PFSK-1 (cell line): Measurements from ENCODE around the gene RMDN2.

Source experiments
- FOXP2 ChIP-seq: optimal IDR thresholded peaks from 2 replicates; pipeline ENCODE3; 2011; ENCODE audit warnings: borderline replicate concordance, control low read depth, inconsistent platforms; ENCODE audit not compliant: insufficient read depth; ENCODE audit errors: extremely low read length, extremely low read depth
- POLR2AphosphoS5 ChIP-seq: IDR thresholded peaks from 2 replicates; pipeline ENCODE4 v1.6.1; 2012; ENCODE audit warnings: low read depth, mild to moderate bottlenecking, control low read depth, low read length, moderate library complexity
- SIN3A ChIP-seq: IDR thresholded peaks from 2 replicates; pipeline ENCODE4 v1.6.1; 2012; ENCODE audit warnings: mild to moderate bottlenecking, low read length, moderate library complexity, borderline replicate concordance; ENCODE audit not compliant: insufficient read depth
- TAF1 ChIP-seq: IDR thresholded peaks from 2 replicates; pipeline ENCODE4 v1.6.1; 2012; ENCODE audit warnings: low read length, control low read depth, borderline replicate concordance; ENCODE audit not compliant: insufficient read depth
- TF ChIP-seq, protein P1 (sequence below), 2 experiments: IDR thresholded peaks; 2 replicates each; pipeline versions ENCODE4 v1.6.1 to v1.8.0; 2011 to 2012; ENCODE audit warnings: low read depth in 2 of 2, low read length in 2 of 2, control low read depth in 1 of 2, inconsistent platforms in 1 of 2, mild to moderate bottlenecking in 1 of 2, moderate library complexity in 1 of 2; ENCODE audit not compliant: insufficient read depth in 1 of 2

The RMDN2 gene

GRCh38 chr2:38016219-38016618, 91.1 kb downstream of the RMDN2 start:
- TF ChIP-seq, protein P1, sequence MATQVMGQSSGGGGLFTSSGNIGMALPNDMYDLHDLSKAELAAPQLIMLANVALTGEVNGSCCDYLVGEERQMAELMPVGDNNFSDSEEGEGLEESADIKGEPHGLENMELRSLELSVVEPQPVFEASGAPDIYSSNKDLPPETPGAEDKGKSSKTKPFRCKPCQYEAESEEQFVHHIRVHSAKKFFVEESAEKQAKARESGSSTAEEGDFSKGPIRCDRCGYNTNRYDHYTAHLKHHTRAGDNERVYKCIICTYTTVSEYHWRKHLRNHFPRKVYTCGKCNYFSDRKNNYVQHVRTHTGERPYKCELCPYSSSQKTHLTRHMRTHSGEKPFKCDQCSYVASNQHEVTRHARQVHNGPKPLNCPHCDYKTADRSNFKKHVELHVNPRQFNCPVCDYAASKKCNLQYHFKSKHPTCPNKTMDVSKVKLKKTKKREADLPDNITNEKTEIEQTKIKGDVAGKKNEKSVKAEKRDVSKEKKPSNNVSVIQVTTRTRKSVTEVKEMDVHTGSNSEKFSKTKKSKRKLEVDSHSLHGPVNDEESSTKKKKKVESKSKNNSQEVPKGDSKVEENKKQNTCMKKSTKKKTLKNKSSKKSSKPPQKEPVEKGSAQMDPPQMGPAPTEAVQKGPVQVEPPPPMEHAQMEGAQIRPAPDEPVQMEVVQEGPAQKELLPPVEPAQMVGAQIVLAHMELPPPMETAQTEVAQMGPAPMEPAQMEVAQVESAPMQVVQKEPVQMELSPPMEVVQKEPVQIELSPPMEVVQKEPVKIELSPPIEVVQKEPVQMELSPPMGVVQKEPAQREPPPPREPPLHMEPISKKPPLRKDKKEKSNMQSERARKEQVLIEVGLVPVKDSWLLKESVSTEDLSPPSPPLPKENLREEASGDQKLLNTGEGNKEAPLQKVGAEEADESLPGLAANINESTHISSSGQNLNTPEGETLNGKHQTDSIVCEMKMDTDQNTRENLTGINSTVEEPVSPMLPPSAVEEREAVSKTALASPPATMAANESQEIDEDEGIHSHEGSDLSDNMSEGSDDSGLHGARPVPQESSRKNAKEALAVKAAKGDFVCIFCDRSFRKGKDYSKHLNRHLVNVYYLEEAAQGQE (IDR thresholded peaks at IDR 0.05; ENCODE audit: insufficient read depth in 1 of 2, low read depth in 2 of 2, low read length in 2 of 2), result no peak
- TF ChIP-seq POLR2AphosphoS5, result no peak
- TF ChIP-seq SIN3A, result no peak
- TF ChIP-seq TAF1, result no peak
- TF ChIP-seq FOXP2, result no peak

DNA sequence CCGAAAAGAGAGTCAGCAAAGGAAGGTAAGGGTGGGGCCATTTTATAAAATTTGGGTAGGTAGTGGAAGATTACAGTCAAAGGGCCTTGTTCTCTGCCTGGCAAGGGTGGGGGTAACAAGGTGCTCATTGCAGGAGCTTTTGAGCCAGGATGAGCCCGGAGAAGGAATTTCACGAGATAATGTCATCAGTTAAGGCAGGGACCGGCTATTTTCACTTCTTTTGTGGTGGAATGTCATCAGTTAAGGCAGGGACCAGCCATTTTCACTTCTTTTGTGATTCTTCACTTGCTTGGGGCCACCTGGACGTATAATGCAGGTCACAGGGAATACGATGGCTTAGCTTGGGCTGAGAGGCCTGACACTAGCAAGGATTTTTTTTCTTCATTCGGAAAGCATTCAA, 92.7 kb downstream of the RMDN2 start:
- no peak for TF ChIP-seq POLR2AphosphoS5
- TF ChIP-seq SIN3A, result no peak
- TF ChIP-seq, protein P1 (IDR thresholded peaks at IDR 0.05; ENCODE audit: insufficient read depth in 1 of 2, low read depth in 2 of 2, low read length in 2 of 2), result no peak
- no peak for TF ChIP-seq TAF1
- TF ChIP-seq FOXP2, result no peak

GRCh38 chr2:38021589-38021988, 96.5 kb downstream of the RMDN2 start:
- TF ChIP-seq POLR2AphosphoS5 (no peak), FOXP2 (no peak), SIN3A (no peak), TAF1 (no peak)
- TF ChIP-seq, protein P1 (IDR thresholded peaks at IDR 0.05; ENCODE audit: insufficient read depth in 1 of 2, low read depth in 2 of 2, low read length in 2 of 2), result no peak

DNA sequence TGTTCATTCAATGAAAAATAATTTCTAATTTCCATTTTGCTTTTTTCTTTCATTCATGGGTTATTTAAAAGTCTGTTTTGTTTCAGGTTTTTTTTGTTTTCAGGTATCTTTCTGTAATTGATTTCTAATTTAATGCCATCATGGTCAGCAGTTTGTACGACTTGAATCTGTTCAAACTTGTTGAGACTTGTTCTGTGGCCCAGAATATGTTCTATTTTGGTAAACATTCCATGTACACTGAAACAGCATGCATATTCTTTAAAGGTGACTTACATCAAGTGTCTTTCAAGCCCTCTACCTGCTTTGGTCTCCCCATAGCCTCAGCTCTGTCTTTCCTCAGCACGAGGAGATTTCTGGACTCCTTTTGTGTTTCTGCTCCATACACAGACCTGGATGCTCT, 101.8 kb downstream of the RMDN2 start:
- TF ChIP-seq, protein P1 (IDR thresholded peaks at IDR 0.05; ENCODE audit: insufficient read depth in 1 of 2, low read depth in 2 of 2, low read length in 2 of 2), result no peak
- TF ChIP-seq TAF1 (no peak), SIN3A (no peak), POLR2AphosphoS5 (no peak)

DNA sequence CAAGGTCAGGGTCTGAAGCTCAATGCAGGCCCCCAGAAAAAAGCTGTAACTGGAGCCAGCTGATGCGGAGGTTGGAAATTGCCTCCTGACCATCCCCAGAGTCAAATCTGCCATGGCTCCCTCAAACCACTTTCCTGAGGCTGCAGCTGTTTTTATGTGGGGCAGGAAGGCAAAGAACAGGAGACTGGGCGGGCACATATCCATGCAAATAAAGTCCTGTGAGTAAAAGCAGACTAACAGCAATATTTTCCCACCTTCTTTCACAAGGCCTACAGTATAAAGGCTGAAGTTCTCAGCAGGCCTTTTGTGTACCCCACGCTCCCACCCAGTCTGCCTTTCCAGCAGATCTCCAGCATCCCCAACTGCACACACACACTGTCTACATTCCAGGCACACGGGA, 103.7 kb downstream of the RMDN2 start:
- TF ChIP-seq POLR2AphosphoS5, result no peak
- TF ChIP-seq FOXP2, result no peak
- TF ChIP-seq SIN3A, result no peak
- TF ChIP-seq, protein P1 (IDR thresholded peaks at IDR 0.05; ENCODE audit: insufficient read depth in 1 of 2, low read depth in 2 of 2, low read length in 2 of 2), result no peak
- TF ChIP-seq TAF1, result no peak
